HG03565 (cell line): ENCODE data around the gene CD2.

ENCODE experiments used
- ATAC-seq: cut with Tn5 transposase; IDR thresholded peaks from one replicate; pipeline ENCODE4 v1.9.1; 2021; ENCODE audit warnings: mild to moderate bottlenecking, moderate library complexity; ENCODE audit not compliant: unreplicated experiment

The CD2 gene

GRCh38 chr1:116817582-116818064 lies 63.4 kb downstream of the CD2 start:
- no peak for ATAC-seq
